Measurements from ENCODE around the gene PEAR1. TPM values are rescaled to one million over a fixed set of nuclear protein-coding genes. Genes with fewer than 3 reads are reported as not detected.

Gene PEAR1
- total RNA-seq, 2 donors from 2014 or later: not detected

- no peaks in the 10 kb centered on the region for H3K4me1 Mint-ChIP-seq
- H3K36me3 Mint-ChIP-seq (ENCODE audit: low read depth): no peaks in the 10 kb centered on the region
- ATAC-seq (replicated peaks): no peak
- H3K27me3 Mint-ChIP-seq: peaks cover 25% of the 10 kb centered on the region
- H3K27ac Mint-ChIP-seq: peak overlapping the region; percentile 70
- no peaks in the 10 kb centered on the region for H3K9me3 Mint-ChIP-seq
- no peak overlapping the region for H3K4me3 Mint-ChIP-seq
These were observed 12.8 kb downstream of the PEAR1 start for GRCh38 chr1:156906206-156906906.

GRCh38 chr1:156908541-156908940 lies 15.0 kb downstream of the PEAR1 start:
- Mint-ChIP-seq H3K4me3 (no peak overlapping the region), H3K9me3 (no peaks in the 10 kb centered on the region), H3K4me1 (no peaks in the 10 kb centered on the region), H3K27ac (no peak overlapping the region), H3K36me3 (ENCODE audit: low read depth) (no peaks in the 10 kb centered on the region), H3K27me3 (peaks cover 23% of the 10 kb centered on the region)
- ATAC-seq (replicated peaks): no peak

DNA sequence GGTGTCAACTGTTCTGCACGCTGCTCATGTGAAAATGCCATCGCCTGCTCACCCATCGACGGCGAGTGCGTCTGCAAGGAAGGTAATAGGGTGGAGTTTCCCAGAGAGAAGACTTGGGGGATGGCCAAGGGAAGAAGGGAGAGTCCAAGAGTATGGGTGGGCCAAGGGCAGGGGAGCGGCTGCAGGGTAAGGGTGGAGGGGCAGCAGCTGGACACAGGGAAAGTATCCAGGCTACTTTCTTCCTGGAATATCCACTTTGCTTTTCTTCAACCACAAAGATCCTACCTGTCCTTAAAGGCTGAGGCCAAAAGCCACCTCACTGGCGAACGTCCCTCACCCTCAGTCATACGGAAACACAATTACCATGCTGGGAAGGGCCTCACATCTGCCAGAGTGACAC lies 15.4 kb downstream of the PEAR1 start:
- Mint-ChIP-seq H3K4me1 (no peaks in the 10 kb centered on the region), H3K27me3 (peaks cover 25% of the 10 kb centered on the region), H3K9me3 (no peaks in the 10 kb centered on the region), H3K27ac (no peak overlapping the region), H3K4me3 (no peak overlapping the region), H3K36me3 (ENCODE audit: low read depth) (no peaks in the 10 kb centered on the region)
- ATAC-seq (replicated peaks): no peak

DNA sequence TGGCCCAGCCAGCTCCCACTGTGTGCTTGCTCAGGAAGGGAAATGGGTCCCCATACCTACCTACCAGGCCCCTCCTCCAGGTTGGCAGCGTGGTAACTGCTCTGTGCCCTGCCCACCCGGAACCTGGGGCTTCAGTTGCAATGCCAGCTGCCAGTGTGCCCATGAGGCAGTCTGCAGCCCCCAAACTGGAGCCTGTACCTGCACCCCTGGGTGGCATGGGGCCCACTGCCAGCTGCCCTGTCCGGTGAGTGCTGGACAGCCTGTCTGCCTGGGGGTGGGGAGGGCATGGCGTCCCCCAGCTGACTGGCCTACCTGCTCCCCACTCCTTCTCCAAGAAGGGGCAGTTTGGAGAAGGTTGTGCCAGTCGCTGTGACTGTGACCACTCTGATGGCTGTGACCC lies 16.2 kb downstream of the PEAR1 start:
- H3K9me3 Mint-ChIP-seq: no peaks in the 10 kb centered on the region
- H3K27ac Mint-ChIP-seq: no peak overlapping the region

DNA sequence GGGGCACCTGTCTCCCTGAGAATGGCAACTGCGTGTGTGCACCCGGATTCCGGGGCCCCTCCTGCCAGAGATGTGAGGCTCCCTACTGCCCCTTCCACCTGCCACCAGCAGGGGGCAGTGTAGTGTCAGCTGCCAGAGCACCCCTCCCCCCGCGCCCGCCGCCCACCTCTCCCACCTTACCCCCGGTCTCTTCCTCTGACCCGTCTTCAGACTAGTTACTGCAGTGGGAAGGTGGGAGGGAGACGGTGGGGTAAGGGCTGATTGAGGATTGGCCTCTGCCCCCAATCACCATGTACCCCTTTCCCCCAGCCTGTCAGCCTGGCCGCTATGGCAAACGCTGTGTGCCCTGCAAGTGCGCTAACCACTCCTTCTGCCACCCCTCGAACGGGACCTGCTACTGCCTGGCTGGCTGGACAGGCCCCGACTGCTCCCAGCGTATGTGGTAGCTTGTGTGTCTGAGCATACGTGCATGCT lies 16.8 kb downstream of the PEAR1 start:
- Mint-ChIP-seq H3K4me3 (no peak overlapping the region), H3K36me3 (ENCODE audit: low read depth) (no peaks in the 10 kb centered on the region), H3K27me3 (peaks cover 36% of the 10 kb centered on the region), H3K27ac (no peak overlapping the region), H3K9me3 (no peaks in the 10 kb centered on the region), H3K4me1 (no peaks in the 10 kb centered on the region)
- peak; percentile 52 for ATAC-seq (replicated peaks)

More for the DNA sequence above, 16.2 kb downstream of the PEAR1 start:
- Mint-ChIP-seq H3K36me3 (ENCODE audit: low read depth) (no peaks in the 10 kb centered on the region), H3K4me1 (no peaks in the 10 kb centered on the region), H3K27me3 (peaks cover 29% of the 10 kb centered on the region), H3K4me3 (no peak overlapping the region)
- no peak for ATAC-seq (replicated peaks)

DNA sequence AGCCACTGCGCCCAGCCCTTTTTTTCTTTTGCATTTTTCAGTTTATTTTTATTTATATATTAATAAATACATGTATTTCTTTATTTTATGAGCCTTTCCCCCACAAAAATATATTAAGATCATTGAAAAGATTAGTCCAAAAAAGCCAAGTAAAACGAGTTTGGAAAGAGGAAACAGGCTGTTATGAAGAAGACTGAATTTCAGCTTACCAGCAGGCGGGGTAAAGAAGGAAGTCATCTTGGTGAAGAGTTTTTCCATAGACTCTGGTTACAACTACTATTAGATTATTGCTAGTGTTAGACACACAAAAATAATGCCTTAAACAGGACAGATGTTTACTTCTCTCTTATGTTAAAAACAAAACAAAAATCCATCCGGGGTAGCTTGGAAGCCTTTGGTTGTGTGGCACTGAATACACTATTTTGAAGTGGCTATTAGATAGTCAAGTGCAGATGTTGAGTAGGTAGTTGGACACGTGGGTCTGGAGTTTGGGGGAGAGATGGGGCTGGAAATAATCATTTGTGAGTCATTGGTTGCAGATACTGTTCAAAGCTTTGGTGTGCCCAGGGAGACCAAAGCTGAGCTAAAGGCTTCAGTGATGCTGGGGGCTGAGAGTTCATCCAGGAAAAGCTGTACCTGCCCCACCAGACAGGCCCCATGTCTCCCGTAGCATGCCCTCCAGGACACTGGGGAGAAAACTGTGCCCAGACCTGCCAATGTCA lies 18.2 kb downstream of the PEAR1 start:
- Mint-ChIP-seq H3K36me3 (ENCODE audit: low read depth) (no peaks in the 10 kb centered on the region), H3K9me3 (no peaks in the 10 kb centered on the region), H3K27me3 (peaks cover 33% of the 10 kb centered on the region), H3K4me1 (no peaks in the 10 kb centered on the region), H3K4me3 (no peak overlapping the region), H3K27ac (no peak overlapping the region)
- ATAC-seq (replicated peaks): no peak

GRCh38 chr1:156912310-156912709 lies 18.8 kb downstream of the PEAR1 start:
- H3K27me3 Mint-ChIP-seq: peaks cover 33% of the 10 kb centered on the region
- H3K4me1 Mint-ChIP-seq: no peaks in the 10 kb centered on the region
- no peaks in the 10 kb centered on the region for H3K9me3 Mint-ChIP-seq
- H3K27ac Mint-ChIP-seq: no peak overlapping the region
- H3K4me3 Mint-ChIP-seq: no peak overlapping the region
- ATAC-seq (replicated peaks): no peak
- no peaks in the 10 kb centered on the region for H3K36me3 Mint-ChIP-seq (ENCODE audit: low read depth)

DNA sequence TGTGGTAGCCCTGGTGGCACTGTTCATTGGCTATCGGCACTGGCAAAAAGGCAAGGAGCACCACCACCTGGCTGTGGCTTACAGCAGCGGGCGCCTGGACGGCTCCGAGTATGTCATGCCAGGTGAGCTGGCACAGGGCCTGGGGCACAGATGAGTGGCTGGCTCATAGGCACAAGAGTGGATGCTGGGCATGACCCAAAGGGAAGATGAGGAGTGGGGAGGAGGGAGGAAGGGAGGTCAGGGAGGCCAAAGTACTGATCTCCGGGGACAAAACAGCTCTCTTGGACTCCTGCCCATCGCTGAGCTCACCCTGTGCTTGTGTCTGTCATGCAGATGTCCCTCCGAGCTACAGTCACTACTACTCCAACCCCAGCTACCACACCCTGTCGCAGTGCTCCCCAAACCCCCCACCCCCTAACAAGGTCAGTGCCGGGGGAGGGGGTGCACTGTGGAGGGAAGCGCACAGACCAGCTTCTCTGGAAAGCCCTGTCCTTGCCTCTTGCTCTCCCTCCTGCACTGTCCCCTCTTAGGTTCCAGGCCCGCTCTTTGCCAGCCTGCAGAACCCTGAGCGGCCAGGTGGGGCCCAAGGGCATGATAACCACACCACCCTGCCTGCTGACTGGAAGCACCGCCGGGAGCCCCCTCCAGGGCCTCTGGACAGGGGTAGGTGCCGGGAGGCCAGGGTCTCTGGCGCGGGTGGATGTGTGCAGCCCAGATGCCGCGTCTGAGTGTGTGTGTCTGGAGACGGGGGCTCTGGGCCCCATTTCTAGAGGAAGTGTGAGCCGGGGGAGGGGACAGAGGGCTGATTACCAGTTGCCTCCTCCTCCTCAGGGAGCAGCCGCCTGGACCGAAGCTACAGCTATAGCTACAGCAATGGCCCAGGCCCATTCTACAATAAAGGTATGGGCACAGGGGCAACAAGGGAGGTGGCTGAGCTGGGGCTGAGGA lies 19.6 kb downstream of the PEAR1 start:
- Mint-ChIP-seq H3K36me3 (ENCODE audit: low read depth) (no peaks in the 10 kb centered on the region), H3K9me3 (no peaks in the 10 kb centered on the region), H3K4me3 (no peak overlapping the region), H3K27me3 (peaks cover 36% of the 10 kb centered on the region), H3K27ac (no peak overlapping the region), H3K4me1 (no peaks in the 10 kb centered on the region)
- no peak for ATAC-seq (replicated peaks)

DNA sequence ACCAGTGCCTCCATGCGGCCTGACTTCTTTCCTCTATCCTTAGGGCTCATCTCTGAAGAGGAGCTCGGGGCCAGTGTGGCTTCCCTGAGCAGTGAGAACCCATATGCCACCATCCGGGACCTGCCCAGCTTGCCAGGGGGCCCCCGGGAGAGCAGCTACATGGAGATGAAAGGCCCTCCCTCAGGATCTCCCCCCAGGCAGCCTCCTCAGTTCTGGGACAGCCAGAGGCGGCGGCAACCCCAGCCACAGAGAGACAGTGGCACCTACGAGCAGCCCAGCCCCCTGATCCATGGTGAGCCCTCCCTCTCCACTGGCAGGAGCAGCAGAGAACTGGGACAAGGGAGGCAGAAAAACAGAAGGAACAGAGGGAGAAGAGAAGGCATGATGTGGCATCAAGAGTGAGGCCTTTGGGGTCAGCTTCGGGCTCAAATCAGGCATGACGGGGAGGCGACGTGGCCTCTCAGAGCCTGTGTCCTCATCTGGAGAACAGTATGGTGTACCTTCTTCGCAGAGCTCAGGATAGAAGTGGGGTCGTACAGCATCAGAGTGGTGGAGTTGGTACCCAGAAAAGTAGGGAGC lies 20.4 kb downstream of the PEAR1 start:
- H3K9me3 Mint-ChIP-seq: no peaks in the 10 kb centered on the region
- H3K36me3 Mint-ChIP-seq (ENCODE audit: low read depth): no peaks in the 10 kb centered on the region
- no peak for ATAC-seq (replicated peaks)
- H3K4me3 Mint-ChIP-seq: no peak overlapping the region
- no peaks in the 10 kb centered on the region for H3K4me1 Mint-ChIP-seq
- no peak overlapping the region for H3K27ac Mint-ChIP-seq
- peaks cover 38% of the 10 kb centered on the region for H3K27me3 Mint-ChIP-seq

GRCh38 chr1:156914440-156914856 lies 20.9 kb downstream of the PEAR1 start:
- no peaks in the 10 kb centered on the region for H3K36me3 Mint-ChIP-seq (ENCODE audit: low read depth)
- no peak overlapping the region for H3K4me3 Mint-ChIP-seq
- H3K9me3 Mint-ChIP-seq: no peaks in the 10 kb centered on the region
- H3K27me3 Mint-ChIP-seq: peaks cover 42% of the 10 kb centered on the region
- no peaks in the 10 kb centered on the region for H3K4me1 Mint-ChIP-seq
- peak; percentile 28 for ATAC-seq (replicated peaks)
- H3K27ac Mint-ChIP-seq: no peak overlapping the region

DNA sequence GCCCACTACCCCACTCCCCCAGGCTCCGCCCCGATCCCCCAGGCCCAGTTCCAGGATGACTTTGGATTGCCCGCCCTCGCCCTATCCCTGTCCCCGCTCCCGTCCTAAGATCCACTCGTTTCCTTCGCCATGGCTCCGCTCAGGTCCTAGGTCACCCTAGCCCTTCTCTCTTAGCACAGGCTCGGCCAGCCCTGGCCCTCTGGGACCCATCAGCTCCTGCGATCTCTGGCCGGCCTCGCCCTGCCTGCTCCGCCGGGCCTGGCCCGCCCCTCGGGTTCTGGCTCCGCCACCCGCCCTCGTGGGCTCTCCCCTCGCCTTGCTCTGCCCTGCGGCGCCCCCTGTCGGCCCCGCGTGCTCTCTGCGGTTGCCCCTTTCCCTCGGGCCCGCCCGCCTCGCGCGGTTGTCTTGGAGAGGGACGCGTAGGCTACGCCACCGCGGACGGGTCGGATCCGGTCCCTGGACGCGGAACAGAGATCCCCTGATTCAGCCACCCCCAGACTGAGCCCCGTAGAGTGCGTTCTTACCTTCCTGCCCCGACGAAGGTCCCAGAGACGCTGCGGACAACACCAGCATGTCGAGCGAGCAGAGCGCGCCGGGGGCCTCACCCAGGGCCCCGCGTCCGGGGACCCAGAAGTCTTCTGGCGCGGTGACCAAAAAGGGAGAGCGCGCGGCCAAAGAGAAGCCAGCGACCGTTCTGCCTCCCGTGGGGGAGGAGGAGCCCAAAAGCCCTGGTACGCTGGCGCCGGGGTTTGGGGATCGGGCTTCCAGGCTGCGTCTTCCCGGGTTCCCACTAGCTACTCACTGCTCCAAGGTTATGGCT lies 26.9 kb downstream of the PEAR1 start, which contains the start of gene LRRC71:
TSS of gene LRRC71 (plus strand) at position 400 of the 820 bp plus-strand sequence. CDS start at position 572, 172 bp downstream.
- Mint-ChIP-seq H3K9me3 (no peaks in the 10 kb centered on the region), H3K27me3 (peaks cover 51% of the 10 kb centered on the region), H3K4me1 (peaks cover 3% of the 10 kb centered on the region), H3K27ac (no peak within 1 kb of the TSS), H3K36me3 (ENCODE audit: low read depth) (no peaks in the 10 kb centered on the region), H3K4me3 (no peak within 1 kb of the TSS)
- peak; percentile 80 for ATAC-seq (replicated peaks)

DNA sequence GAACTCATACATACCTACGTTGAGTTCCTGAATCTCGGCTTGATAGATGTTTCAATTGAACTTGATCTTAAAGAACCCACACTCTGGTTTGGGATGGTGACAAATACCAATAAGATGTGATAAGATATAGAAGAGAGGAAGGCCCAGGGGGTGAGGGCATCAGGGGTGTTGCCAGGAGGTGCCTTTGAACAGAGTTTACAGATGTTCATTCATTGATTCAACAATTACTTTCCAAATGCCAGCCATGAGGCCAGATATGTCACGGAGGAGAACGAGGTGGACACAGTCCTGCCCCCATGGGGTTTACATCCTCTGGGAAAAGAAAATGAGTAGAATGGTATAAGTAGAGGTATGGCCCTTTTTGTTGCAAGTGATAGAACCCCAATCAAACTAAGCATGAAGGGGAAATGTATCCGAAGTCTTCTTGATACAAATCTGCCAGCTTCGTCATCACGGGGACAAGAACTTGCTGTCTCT lies 27.6 kb downstream of the PEAR1 start:
- H3K4me1 Mint-ChIP-seq: peaks cover 8% of the 10 kb centered on the region
- no peaks in the 10 kb centered on the region for H3K9me3 Mint-ChIP-seq
- H3K27me3 Mint-ChIP-seq: peaks cover 53% of the 10 kb centered on the region
- no peaks in the 10 kb centered on the region for H3K36me3 Mint-ChIP-seq (ENCODE audit: low read depth)
- H3K4me3 Mint-ChIP-seq: no peak overlapping the region
- H3K27ac Mint-ChIP-seq: no peak overlapping the region
- ATAC-seq (replicated peaks): no peak

GRCh38 chr1:156922986-156923669 lies 29.6 kb downstream of the PEAR1 start:
- H3K4me1 Mint-ChIP-seq: peaks cover 8% of the 10 kb centered on the region
- no peak overlapping the region for H3K27ac Mint-ChIP-seq
- no peaks in the 10 kb centered on the region for H3K9me3 Mint-ChIP-seq

More at GRCh38 chr1:156922986-156923669, 29.6 kb downstream of the PEAR1 start:
- ATAC-seq (replicated peaks): no peak
- Mint-ChIP-seq H3K4me3 (peak overlapping the region; percentile 33), H3K27me3 (peaks cover 57% of the 10 kb centered on the region), H3K36me3 (ENCODE audit: low read depth) (no peaks in the 10 kb centered on the region)
